NK-92 (cell line): ENCODE results near the gene OR52J3.
"Not testable (repeated sequence)": the region's sequence is repeated elsewhere in the genome, so short reads cannot be mapped to it uniquely, and the experiment has no call there.

Experiments used
- DNase-seq: peaks from one replicate; lab custom pipeline; 2025; ENCODE audit not compliant: unreplicated experiment; lab: John Stamatoyannopoulos, UW

OR52J3 gene

DNA sequence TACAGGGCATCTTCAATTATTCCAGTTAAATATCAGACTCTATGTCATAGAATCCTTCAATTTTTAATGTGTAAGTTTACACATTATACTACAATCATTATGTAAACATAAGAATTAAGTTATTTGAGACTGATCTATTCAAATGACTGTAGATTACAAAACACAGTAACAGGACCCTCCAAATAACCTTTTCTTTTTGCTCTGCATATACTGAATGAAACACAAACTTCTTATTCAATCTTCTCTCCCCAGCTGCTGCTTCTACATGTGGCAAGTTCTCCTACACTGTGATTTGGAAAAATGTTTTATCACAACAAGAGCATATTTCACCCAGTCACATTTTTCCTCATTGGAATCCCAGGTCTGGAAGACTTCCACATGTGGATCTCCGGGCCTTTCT, at the start of gene OR52J3:
TSS of gene OR52J3 (plus strand) at position 301 of the 400 bp plus-strand sequence. CDS start at position 301, 0 bp downstream.
- DNase-seq = no peak

DNA sequence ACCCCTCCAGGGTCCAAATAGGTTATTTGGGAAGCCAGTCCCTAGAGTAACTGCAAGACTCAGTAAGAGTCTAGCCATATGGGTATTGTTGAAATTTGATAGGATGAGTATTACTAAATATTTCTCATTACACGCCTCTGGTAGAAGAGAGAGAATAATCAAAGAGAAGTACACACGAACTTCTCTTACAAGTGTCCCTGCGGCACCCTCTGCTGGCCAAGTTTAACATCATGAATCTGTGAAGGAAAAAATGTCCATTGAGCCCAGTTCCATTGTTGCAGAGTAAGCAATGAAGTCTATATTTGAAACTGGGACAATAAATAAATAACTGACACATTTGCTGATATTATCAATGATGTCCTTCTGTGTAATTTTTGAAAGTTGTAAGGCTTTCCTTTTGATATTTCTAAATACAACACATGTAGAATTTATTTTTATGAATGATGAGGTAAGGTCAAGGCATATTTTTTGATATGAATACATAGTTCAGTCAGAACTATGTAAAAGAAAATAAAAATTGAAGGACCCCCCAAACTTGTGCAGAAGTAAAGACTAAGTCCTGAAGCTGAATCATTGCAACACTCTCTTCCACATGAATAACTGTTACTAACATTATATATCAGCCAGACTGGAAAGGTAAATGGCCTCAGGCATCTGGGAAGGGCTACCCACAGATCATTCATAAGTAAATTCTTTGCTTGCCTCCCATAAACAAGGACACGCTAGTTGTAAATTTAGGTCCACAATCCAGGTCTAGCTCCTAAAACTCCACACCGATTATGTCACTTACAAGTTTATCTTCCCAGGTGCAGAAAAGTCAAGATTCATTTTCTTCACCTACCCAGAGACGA, 41.7 kb upstream of the OR52J3 start:
- no peak for DNase-seq

DNA sequence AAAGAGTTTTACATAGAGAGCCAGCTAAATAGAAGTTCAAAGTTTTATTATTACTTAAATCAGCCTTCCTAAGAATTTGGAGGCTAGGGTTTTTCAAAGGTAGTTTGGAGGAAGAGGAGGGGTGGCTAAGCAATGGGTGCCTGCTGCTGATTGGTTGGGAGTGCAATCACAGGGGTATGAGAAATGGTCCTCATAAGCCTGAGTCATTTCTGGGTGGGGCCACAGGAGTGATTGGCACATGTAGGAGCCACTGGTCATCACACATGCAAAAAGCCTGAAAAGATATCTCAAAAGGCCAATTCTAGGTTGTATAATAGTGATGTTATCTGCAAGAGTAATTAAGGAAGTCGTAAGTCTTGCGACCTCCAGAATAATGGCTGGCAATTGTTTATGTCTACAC, 38.8 kb upstream of the OR52J3 start:
- no peak for DNase-seq

DNA sequence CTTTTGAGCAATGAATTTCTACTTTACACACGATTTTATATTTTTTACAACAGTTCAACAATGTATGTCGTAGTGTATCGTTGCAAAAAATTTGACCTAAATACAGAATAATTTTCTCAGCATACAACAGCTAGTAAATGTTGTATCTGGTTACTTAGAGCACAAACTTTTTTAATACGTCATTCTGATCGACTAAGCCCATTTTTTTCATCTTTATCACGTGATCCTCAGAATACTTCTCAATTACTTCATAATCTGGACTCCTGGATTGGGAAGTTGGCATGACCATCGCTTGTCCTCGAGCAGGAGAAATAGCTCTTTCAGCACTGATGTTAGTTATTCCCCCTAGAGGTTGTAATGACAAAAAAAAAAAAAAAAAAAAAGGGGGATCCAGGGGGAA, 35.1 kb upstream of the OR52J3 start:
- DNase-seq = no peak

DNA sequence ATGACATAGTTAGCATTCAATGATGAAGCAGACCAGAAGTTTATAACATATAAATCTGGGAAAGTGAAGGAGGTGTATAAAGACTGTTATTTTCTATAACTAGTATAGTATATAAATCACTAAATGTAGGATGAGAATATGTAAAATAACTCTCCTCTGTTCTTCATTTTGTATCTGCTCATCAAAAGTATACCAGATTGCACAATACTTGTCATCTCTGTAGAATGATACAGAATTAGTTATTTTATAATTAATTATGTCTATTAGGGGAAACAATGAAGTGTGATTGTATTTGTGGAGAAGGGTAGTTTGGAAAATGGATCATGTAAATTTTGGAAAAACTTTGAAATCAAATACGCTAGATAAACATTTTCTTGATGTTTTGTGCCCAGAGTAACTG, 33.3 kb upstream of the OR52J3 start:
- DNase-seq = no peak

DNA sequence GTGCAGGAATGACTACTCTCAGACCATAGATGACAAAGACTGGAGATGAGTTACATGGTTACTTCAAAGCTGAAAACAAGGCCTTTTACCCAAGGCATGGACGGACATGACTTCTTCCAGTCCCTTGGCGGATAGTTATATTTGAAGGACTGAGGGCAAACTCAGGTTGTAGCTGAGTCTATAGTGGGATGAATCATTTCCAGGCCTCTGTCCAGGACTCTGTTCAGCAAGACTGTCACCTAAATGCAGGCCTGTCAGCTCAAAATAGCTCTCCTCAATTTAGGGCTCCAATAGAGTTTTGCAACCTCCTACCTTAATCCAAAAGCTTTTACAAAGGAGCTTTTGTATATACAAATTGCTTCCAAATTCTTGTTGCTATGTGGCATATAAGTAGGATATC, 24.3 kb upstream of the OR52J3 start:
- DNase-seq = no peak

DNA sequence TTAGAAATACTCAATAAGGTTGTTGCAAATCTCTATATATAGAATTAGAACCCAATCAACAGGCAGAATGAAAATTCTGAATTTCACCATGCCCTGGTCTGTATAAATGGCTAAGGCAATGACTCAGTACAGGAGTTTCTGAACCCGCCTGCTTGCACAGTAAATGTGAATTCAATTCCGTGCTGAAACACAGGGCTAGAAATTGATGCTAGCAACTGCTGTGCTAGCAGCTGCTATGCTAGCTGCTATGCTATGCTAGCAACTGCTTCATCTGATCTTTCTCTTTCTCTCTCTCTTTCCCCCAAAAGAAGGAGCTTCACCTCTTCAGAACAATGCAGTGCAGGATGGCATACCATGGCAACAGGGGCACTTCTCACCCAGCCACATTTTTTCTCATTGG, 9.7 kb upstream of the OR52J3 start:
- DNase-seq = no peak

DNA sequence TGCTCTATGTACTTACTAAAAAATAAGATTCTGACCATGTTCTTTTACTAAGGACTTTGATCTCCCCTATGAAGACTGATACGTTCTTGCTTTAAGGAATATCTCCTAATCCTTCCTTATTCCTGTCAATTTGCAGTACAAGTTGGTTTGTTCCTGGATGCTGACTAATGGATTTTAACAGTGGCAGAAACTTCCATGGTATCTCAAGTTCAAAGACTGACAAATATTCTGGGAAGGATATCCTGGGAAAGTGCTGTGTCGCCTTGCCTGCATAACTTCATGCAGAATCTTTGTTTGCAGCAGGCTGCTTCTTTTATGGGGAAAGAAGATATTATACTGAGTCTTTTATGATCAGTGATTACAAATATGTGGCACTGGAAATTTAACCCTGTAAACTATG, 8.4 kb upstream of the OR52J3 start:
- no peak for DNase-seq

DNA sequence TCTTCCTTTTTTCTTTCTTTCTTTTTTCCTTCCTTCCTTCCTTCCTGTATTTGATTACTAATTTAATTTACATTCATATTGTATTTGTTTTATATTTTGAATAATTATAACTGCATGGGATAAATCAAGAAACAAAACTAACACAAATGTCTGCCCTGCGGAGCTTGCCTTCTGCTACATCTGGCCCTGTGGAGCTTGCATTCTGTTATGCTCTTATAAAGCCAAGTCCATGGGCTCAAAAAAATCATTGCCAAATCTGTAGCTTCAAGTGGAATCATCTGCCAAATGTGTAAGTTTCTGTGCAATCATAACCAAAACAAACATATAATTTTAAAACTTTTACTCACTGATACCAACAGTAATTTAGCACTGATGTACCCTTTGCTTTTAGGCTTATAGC, 8.0 kb upstream of the OR52J3 start:
- no peak for DNase-seq

DNA sequence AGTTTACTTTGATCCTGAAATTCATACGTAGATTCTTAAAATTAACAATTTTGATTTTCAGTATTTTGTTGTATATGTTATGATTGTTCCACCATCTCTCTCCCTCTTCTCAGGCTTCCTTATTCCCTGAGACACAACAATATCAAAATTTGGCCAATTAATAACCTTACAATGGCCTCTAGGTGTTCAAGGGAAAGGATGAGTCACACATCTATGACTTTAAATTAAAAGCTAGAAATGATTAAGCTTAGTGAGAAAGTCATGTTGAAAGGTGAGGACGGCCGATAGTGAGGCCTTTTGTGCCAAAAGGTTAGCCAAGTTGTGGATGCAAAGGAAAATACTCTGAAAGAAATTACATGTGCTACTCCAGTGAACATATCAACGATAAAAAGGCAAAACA, 5.5 kb upstream of the OR52J3 start:
- no peak for DNase-seq

DNA sequence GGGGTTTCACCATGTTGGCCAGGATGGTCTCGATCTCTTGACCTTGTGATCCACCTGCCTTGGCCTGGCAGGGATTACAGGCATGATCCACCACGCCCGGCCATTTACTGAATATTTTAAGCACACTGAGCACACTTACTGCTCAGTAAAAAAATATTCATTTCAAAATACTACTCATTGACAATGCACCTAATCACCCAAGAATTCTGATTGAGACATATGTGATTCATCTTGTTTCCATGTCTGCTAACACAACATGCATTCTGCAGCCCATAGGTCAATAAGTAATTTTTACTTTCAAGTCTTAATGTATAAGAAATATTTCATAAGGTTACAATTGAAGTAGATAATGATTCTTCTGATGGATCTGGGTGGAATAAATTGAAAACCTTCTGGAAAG, 4.2 kb upstream of the OR52J3 start:
- no peak for DNase-seq

DNA sequence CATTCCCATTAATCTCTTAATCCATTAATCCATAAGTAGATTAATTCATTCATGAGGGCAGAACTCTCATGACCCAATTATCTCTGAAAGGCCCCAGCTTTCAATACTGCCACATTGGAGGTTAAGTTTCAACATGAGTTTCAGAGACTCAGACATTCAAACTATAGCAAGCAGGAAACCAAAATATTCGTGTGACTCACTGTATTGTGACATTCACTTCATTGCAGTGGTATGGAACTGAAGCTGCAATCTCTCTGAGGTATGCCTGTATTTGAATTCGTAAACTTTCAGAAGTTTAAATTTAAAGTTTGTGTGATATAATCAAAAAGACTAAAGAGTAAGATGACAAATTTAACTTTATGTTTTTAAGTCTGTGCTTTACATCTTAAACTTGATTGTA, 2.9 kb upstream of the OR52J3 start:
- no peak for DNase-seq

DNA sequence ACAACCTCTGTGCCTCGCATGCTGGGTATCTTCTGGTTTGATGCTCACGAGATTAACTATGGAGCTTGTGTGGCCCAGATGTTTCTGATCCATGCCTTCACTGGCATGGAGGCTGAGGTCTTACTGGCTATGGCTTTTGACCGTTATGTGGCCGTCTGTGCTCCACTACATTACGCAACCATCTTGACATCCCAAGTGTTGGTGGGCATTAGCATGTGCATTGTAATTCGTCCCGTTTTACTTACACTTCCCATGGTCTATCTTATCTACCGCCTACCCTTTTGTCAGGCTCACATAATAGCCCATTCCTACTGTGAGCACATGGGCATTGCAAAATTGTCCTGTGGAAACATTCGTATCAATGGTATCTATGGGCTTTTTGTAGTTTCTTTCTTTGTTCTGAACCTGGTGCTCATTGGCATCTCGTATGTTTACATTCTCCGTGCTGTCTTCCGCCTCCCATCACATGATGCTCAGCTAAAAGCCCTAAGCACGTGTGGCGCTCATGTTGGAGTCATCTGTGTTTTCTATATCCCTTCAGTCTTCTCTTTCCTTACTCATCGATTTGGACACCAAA, 516 bp downstream of the OR52J3 start:
- no peak for DNase-seq

DNA sequence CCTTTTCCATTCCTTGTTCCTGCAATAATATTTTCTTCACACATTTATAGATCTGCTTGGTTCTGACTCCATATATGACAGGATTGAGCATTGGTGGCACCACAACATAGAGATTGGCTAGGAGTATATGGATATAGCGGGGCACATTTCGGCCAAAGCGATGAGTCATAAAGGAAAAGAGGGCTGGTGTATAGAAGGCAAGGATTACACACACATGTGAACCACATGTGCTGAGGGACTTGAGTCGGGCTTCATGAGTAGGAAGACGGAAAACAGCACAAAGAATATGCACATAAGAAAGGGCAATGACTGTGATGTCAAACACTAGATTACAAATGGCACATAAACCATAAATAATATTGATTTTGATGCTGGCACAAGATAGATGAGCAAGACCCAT, 12.4 kb downstream of the OR52J3 start:
- DNase-seq = not testable (repeated sequence)

DNA sequence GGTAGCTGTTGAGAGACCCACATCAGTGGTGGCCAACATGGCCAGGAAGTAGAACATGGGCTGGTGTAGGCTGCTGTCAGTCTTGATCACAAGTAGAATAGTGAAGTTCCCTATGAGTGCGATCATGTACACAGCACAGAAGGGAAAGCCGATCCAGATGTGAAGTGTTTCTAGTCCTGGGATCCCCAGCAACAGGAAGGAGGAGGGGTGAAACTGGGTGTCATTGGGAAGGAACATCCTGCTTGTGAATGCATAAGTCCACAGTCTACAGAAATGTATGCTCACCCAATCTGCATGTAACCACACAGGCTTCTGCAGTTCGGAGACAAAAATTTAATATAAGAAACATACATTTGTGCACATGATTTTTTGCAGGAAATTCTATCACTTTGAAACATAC, 13.1 kb downstream of the OR52J3 start, which contains the start of gene OR52E2:
TSS of gene OR52E2 (minus strand) at position 237 of the 400 bp plus-strand sequence. CDS start at position 237, 0 bp downstream.
- DNase-seq = no peak

DNA sequence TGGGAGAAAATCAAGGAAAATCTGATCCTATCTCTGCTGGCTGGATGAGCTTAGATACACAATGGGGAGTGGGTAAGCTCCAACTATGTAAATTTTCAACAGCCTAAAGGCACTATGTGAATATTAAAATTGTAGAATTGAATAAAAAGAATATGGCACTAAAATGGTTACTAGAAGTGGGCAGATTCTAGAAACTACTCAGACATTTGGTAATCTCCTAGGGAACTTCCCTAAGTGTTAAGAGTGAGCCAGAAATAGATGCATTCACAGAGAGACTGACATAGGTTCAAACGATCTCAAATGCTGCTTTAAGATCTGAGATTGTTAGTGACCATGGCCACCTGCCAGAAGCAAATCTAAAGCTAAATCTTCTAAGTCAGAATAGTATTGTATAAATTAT, 18.7 kb downstream of the OR52J3 start:
- DNase-seq = no peak

DNA sequence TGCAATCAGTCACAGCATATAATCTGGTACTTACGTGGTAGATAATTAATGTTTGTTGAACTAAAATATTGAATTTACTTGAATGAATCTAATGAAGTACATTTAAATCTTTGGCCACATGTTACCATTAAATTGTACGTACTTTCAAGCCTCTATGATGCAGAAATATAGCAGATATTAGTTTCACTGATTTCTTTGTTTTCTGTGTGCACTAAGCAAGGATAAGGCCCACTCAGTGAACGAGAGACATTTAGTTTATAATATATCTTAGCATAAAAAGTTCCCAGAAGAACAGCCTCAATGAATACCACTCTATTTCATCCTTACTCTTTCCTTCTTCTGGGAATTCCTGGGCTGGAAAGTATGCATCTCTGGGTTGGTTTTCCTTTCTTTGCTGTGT, 22.9 kb downstream of the OR52J3 start, which contains the start of gene OR52E1:
TSS of gene OR52E1 (plus strand) at position 301 of the 400 bp plus-strand sequence.
- no peak for DNase-seq

DNA sequence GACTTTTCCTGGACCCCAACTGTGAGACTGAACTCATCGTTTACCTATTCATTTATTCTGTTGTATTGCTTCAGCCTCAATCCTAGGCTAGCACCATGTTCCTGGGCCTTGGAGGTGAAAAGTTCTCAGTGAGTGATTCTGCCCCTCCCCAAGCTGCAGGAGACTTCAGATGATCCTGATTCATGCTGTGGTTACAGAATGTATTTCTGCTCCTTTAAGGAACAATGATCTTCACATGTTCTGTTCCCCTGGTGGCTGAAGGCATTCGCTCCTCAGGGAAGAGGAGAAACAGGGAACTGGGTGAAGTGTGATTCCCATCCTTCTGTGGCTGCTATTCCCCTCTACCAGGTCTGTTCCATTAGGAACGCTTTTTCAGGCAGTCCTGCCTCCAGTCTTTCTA, 25.5 kb downstream of the OR52J3 start:
- DNase-seq = no peak

DNA sequence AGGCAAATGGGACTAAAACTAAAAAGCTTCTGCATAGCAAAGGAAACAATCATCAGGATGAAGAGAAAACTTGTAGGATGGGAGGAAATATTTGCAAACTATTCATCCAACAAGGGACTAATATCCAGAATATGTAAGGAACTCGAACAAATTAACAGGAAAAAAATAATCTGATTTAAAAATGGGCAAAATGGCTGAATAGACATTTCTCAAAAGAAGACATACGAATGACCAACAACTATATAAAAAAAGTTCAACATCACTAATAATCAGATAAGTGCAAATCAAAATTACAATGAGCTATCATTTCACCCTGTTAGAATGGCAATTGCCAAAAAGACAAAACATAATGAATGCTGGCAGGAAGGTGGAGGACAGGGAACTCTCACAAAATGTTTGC, 35.1 kb downstream of the OR52J3 start:
- no peak for DNase-seq

DNA sequence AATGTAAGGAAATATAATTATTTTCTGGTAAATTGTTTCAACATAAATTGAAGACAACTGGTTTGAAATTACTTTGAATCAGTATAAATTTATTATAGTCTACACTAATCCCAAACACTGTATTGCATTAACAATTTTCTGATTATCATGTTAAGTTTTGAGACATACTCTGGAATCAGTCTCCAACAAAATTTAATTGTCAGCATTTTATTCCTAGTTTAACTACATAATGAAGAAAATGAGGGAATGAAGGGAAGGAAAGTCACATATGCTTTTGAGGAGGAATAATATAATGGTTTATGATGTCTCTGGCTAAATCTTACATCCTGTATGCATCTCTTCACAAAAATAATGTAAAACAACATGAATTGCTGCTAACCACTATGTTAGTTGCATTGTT, 37.3 kb downstream of the OR52J3 start:
- DNase-seq = no peak

DNA sequence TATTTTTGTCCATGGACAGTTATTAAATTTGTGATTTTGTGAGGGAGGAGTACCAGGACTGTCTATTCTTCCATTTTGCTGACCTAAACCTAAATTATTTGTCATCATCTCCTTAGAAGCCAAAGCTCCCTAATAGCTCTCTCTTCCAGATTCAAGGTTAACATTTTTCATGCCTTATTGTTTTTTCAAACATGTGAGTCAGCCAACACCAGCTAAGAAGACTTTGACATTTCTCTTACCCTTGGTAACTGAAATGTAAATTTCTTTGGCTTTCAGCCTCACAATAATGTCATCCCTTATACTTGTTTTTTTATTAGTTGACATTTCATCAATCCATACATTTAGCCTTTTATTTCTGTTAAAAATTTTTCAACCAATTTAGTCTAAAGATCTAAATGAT, 42.2 kb downstream of the OR52J3 start:
- no peak for DNase-seq

DNA sequence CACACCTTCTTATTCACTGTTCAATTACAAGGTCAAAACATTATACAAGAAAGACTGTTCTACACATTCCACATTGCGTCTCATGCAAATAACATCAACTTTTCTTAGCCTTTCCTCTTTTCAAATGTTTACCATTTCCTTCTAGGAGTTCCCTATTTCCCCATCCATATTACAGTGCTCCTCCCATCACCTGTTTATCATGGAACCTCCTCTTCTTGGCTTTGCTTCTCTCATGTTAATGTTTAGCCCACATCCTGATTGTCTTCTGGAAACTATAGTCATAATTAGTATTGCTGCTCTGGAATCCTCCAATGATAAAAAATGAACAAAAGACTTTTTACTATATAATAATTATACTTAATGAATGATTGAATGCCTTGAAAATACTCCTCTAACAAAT, 44.3 kb downstream of the OR52J3 start:
- no peak for DNase-seq
